HEK293 (cell line): ENCODE data around the gene MPC1L.

Source experiments
- OVOL3 ChIP-seq: fragments of 450-650 bp; formaldehyde crosslinking; IDR thresholded peaks from 2 replicates; pipeline ENCODE4 v1.5.1; 2016; ENCODE audit warnings: missing biosample characterization, missing genetic modification characterization
- YY2 ChIP-seq: fragments of 450-650 bp; formaldehyde crosslinking; IDR thresholded peaks from 2 replicates; pipeline ENCODE4 v1.5.1; 2016; ENCODE audit warnings: missing biosample characterization, missing genetic modification characterization
- ZNF341 ChIP-seq: fragments of 450-650 bp; formaldehyde crosslinking; IDR thresholded peaks from 2 replicates; pipeline ENCODE4; 2016; ENCODE audit warnings: low read depth, missing biosample characterization, missing genetic modification characterization
- ZNF501 ChIP-seq: fragments of 450-650 bp; formaldehyde crosslinking; IDR thresholded peaks from 2 replicates; pipeline ENCODE4 v1.5.1; 2016; ENCODE audit warnings: missing biosample characterization, missing genetic modification characterization
- TF ChIP-seq, protein P1 (sequence below): fragments of 450-650 bp; formaldehyde crosslinking; IDR thresholded peaks from 2 replicates; pipeline ENCODE4 v1.5.1; 2016; ENCODE audit warnings: missing biosample characterization, missing genetic modification characterization
- TF ChIP-seq, protein P2 (sequence below): fragments of 450-650 bp; formaldehyde crosslinking; IDR thresholded peaks from 2 replicates; pipeline ENCODE4 v1.5.1; 2016; ENCODE audit warnings: missing biosample characterization, missing genetic modification characterization

DNA sequence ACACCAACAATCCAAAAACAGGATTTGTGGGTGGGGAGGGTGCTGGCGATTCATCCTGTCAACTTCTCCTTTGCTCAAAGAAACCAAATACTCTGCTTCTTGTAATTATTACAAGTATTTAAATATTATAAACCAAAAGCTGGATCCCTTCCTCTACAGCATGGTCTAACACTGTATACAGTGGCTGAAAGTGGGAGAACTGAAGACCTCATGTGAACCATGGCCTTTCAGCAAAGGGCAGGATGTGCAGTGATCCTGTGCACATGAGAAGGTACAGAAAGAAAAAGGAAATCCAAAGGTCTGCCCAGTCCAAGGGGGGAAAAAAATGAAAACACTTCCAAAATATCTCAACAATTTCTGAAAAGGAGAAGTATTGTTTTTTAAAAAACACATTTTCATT is 29.4 kb downstream of the MPC1L start:
- TF ChIP-seq, protein P1, sequence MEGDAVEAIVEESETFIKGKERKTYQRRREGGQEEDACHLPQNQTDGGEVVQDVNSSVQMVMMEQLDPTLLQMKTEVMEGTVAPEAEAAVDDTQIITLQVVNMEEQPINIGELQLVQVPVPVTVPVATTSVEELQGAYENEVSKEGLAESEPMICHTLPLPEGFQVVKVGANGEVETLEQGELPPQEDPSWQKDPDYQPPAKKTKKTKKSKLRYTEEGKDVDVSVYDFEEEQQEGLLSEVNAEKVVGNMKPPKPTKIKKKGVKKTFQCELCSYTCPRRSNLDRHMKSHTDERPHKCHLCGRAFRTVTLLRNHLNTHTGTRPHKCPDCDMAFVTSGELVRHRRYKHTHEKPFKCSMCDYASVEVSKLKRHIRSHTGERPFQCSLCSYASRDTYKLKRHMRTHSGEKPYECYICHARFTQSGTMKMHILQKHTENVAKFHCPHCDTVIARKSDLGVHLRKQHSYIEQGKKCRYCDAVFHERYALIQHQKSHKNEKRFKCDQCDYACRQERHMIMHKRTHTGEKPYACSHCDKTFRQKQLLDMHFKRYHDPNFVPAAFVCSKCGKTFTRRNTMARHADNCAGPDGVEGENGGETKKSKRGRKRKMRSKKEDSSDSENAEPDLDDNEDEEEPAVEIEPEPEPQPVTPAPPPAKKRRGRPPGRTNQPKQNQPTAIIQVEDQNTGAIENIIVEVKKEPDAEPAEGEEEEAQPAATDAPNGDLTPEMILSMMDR (tag by site-specific recombination) = no peak
- TF ChIP-seq, protein P2, sequence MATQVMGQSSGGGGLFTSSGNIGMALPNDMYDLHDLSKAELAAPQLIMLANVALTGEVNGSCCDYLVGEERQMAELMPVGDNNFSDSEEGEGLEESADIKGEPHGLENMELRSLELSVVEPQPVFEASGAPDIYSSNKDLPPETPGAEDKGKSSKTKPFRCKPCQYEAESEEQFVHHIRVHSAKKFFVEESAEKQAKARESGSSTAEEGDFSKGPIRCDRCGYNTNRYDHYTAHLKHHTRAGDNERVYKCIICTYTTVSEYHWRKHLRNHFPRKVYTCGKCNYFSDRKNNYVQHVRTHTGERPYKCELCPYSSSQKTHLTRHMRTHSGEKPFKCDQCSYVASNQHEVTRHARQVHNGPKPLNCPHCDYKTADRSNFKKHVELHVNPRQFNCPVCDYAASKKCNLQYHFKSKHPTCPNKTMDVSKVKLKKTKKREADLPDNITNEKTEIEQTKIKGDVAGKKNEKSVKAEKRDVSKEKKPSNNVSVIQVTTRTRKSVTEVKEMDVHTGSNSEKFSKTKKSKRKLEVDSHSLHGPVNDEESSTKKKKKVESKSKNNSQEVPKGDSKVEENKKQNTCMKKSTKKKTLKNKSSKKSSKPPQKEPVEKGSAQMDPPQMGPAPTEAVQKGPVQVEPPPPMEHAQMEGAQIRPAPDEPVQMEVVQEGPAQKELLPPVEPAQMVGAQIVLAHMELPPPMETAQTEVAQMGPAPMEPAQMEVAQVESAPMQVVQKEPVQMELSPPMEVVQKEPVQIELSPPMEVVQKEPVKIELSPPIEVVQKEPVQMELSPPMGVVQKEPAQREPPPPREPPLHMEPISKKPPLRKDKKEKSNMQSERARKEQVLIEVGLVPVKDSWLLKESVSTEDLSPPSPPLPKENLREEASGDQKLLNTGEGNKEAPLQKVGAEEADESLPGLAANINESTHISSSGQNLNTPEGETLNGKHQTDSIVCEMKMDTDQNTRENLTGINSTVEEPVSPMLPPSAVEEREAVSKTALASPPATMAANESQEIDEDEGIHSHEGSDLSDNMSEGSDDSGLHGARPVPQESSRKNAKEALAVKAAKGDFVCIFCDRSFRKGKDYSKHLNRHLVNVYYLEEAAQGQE (tag by site-specific recombination) = no peak
- TF ChIP-seq OVOL3 (tag by site-specific recombination) (no peak), ZNF341 (tag by site-specific recombination) (no peak), ZNF501 (tag by site-specific recombination) (no peak), YY2 (no peak)
